GM12891 (cell line): ENCODE results near the gene SLC22A4.

Experiments
- POLR2A ChIP-seq: IDR thresholded peaks from 2 replicates; pipeline ENCODE4 v1.6.1; 2011; ENCODE audit warnings: low read depth, low read length, control low read depth
- POLR2AphosphoS5 ChIP-seq: IDR thresholded peaks from 2 replicates; pipeline ENCODE4 v1.6.1; 2011; ENCODE audit warnings: low read depth, low read length, control low read depth
- POU2F2 ChIP-seq: IDR thresholded peaks from 2 replicates; pipeline ENCODE4 v1.6.1; 2011; ENCODE audit warnings: low read depth, mild to moderate bottlenecking, control low read depth, low read length, moderate library complexity
- SPI1 ChIP-seq: IDR thresholded peaks from 2 replicates; pipeline ENCODE4 v1.6.1; 2011; ENCODE audit warnings: low read depth, low read length, control low read depth
- TAF1 ChIP-seq: IDR thresholded peaks from 2 replicates; pipeline ENCODE4 v1.6.1; 2011; ENCODE audit warnings: low read depth, low read length, control low read depth

- TF ChIP-seq POU2F2 (no peak), POLR2AphosphoS5 (no peak), TAF1 (no peak), POLR2A (no peak), SPI1 (no peak)
These were observed 5.1 kb upstream of the SLC22A4 start for GRCh38 chr5:132289097-132289496.
